ENCODE data around the gene PIMREG.

PIMREG gene

GRCh38 chr17:6460531-6461161 lies 16.4 kb downstream of the PIMREG start:
- in situ Hi-C loops (cut with MboI; ENCODE audit: low sequenced_read_pairs) = no loop called here

GRCh38 chr17:6461246-6461645 lies 17.0 kb downstream of the PIMREG start:
- in situ Hi-C loops (cut with MboI; ENCODE audit: low sequenced_read_pairs) = no loop called here

GRCh38 chr17:6461792-6462524 lies 17.7 kb downstream of the PIMREG start:
- in situ Hi-C loops (cut with MboI; ENCODE audit: low sequenced_read_pairs) = no loop called here

- in situ Hi-C loops (cut with MboI; ENCODE audit: low sequenced_read_pairs) = no loop called here
Measured at GRCh38 chr17:6462692-6463091, 18.4 kb downstream of the PIMREG start.

GRCh38 chr17:6463616-6464445 lies 19.6 kb downstream of the PIMREG start:
- in situ Hi-C loops (cut with MboI; ENCODE audit: low sequenced_read_pairs) = no loop called here

GRCh38 chr17:6464446-6465041 lies 20.3 kb downstream of the PIMREG start:
- in situ Hi-C loops (cut with MboI; ENCODE audit: low sequenced_read_pairs) = no loop called here

- in situ Hi-C loops (cut with MboI; ENCODE audit: low sequenced_read_pairs) = no loop called here
Measured at GRCh38 chr17:6465206-6466003, 21.1 kb downstream of the PIMREG start.

GRCh38 chr17:6467567-6467966 lies 23.3 kb downstream of the PIMREG start:
- in situ Hi-C loops (cut with MboI; ENCODE audit: low sequenced_read_pairs) = no loop called here

GRCh38 chr17:6468051-6468790 lies 24.0 kb downstream of the PIMREG start:
- in situ Hi-C loops (cut with MboI; ENCODE audit: low sequenced_read_pairs) = no loop called here

- in situ Hi-C loops (cut with MboI; ENCODE audit: low sequenced_read_pairs) = no loop called here
Measured at GRCh38 chr17:6470146-6470718, 26.0 kb downstream of the PIMREG start.

- in situ Hi-C loops (cut with MboI; ENCODE audit: low sequenced_read_pairs) = no loop called here
Measured at GRCh38 chr17:6470751-6471521, 26.7 kb downstream of the PIMREG start.

GRCh38 chr17:6471531-6472465 lies 27.5 kb downstream of the PIMREG start:
- in situ Hi-C loops (cut with MboI; ENCODE audit: low sequenced_read_pairs) = no loop called here

GRCh38 chr17:6472517-6472916 lies 28.3 kb downstream of the PIMREG start:
- in situ Hi-C loops (cut with MboI; ENCODE audit: low sequenced_read_pairs) = no loop called here

- in situ Hi-C loops (cut with MboI; ENCODE audit: low sequenced_read_pairs) = no loop called here
Measured at GRCh38 chr17:6473128-6473767, 29.0 kb downstream of the PIMREG start.

- in situ Hi-C loops (cut with MboI; ENCODE audit: low sequenced_read_pairs) = no loop called here
Measured at GRCh38 chr17:6474376-6474775, 30.1 kb downstream of the PIMREG start.

- in situ Hi-C loops (cut with MboI; ENCODE audit: low sequenced_read_pairs) = no loop called here
Measured at GRCh38 chr17:6474906-6475305, 30.7 kb downstream of the PIMREG start.

GRCh38 chr17:6475411-6475810 lies 31.2 kb downstream of the PIMREG start:
- in situ Hi-C loops (cut with MboI; ENCODE audit: low sequenced_read_pairs) = no loop called here
